ENCODE results near the gene KIFC1.

KIFC1 gene

GRCh38 chr6:33431880-33432541 lies 40.4 kb downstream of the KIFC1 start:
- Histone ChIP-seq H4K20me1 (ENCODE audit: insufficient read depth) (no peaks in the 10 kb centered on the region), H2AFZ (ENCODE audit: low read depth) (no peak overlapping the region), H3K4me3 (IDR thresholded peaks at IDR 0.05; ENCODE audit: insufficient read depth, low read depth, low read length) (no peak overlapping the region), H3K36me3 (ENCODE audit: insufficient read depth) (no peaks in the 10 kb centered on the region), H3K79me2 (ENCODE audit: insufficient read depth, low read depth) (no peaks in the 10 kb centered on the region), H3K27ac (no peak overlapping the region), H3K4me2 (no peak overlapping the region), H3K4me1 (ENCODE audit: low read depth, poor library complexity, severe bottlenecking) (peaks cover 30% of the 10 kb centered on the region), H3K9ac (no peak overlapping the region), H3K27me3 (ENCODE audit: insufficient read depth, low read depth) (no peaks in the 10 kb centered on the region)
- no peak for TF ChIP-seq CTCF (conservative IDR thresholded peaks at IDR 0.05; ENCODE audit: low read depth, low read length)

- Histone ChIP-seq H2AFZ (ENCODE audit: low read depth) (no peak overlapping the region), H3K27ac (no peak overlapping the region), H3K79me2 (ENCODE audit: insufficient read depth, low read depth) (no peaks in the 10 kb centered on the region), H3K4me3 (IDR thresholded peaks at IDR 0.05; ENCODE audit: insufficient read depth, low read depth, low read length) (no peak overlapping the region), H3K36me3 (ENCODE audit: insufficient read depth) (no peaks in the 10 kb centered on the region), H4K20me1 (ENCODE audit: insufficient read depth) (no peaks in the 10 kb centered on the region), H3K4me1 (ENCODE audit: low read depth, poor library complexity, severe bottlenecking) (peaks cover 26% of the 10 kb centered on the region), H3K27me3 (ENCODE audit: insufficient read depth, low read depth) (no peaks in the 10 kb centered on the region), H3K9ac (no peak overlapping the region), H3K4me2 (no peak overlapping the region)
- TF ChIP-seq CTCF (conservative IDR thresholded peaks at IDR 0.05; ENCODE audit: low read depth, low read length): no peak
Measured at GRCh38 chr6:33432546-33432945, 40.9 kb downstream of the KIFC1 start.

GRCh38 chr6:33433001-33433543 lies 41.4 kb downstream of the KIFC1 start:
- Histone ChIP-seq H3K4me1 (ENCODE audit: low read depth, poor library complexity, severe bottlenecking) (peaks cover 26% of the 10 kb centered on the region), H3K4me2 (no peak overlapping the region), H3K79me2 (ENCODE audit: insufficient read depth, low read depth) (no peaks in the 10 kb centered on the region), H2AFZ (ENCODE audit: low read depth) (no peak overlapping the region), H3K36me3 (ENCODE audit: insufficient read depth) (no peaks in the 10 kb centered on the region), H3K27me3 (ENCODE audit: insufficient read depth, low read depth) (no peaks in the 10 kb centered on the region), H3K4me3 (IDR thresholded peaks at IDR 0.05; ENCODE audit: insufficient read depth, low read depth, low read length) (no peak overlapping the region), H3K27ac (no peak overlapping the region), H3K9ac (no peak overlapping the region), H4K20me1 (ENCODE audit: insufficient read depth) (no peaks in the 10 kb centered on the region)
- TF ChIP-seq CTCF (conservative IDR thresholded peaks at IDR 0.05; ENCODE audit: low read depth, low read length): no peak

- Histone ChIP-seq H2AFZ (ENCODE audit: low read depth) (no peak overlapping the region), H3K4me3 (IDR thresholded peaks at IDR 0.05; ENCODE audit: insufficient read depth, low read depth, low read length) (no peak overlapping the region), H3K9ac (no peak overlapping the region), H3K36me3 (ENCODE audit: insufficient read depth) (no peaks in the 10 kb centered on the region), H3K4me2 (no peak overlapping the region), H3K27ac (no peak overlapping the region), H3K4me1 (ENCODE audit: low read depth, poor library complexity, severe bottlenecking) (peaks cover 22% of the 10 kb centered on the region), H3K79me2 (ENCODE audit: insufficient read depth, low read depth) (no peaks in the 10 kb centered on the region), H4K20me1 (ENCODE audit: insufficient read depth) (no peaks in the 10 kb centered on the region), H3K27me3 (ENCODE audit: insufficient read depth, low read depth) (no peaks in the 10 kb centered on the region)
- TF ChIP-seq CTCF (conservative IDR thresholded peaks at IDR 0.05; ENCODE audit: low read depth, low read length): no peak
Measured at GRCh38 chr6:33433544-33434191, 42.0 kb downstream of the KIFC1 start.

Measured in KMS-11 (cell line).